ENCODE data around the gene ARFIP1. TPM values are rescaled to one million over a fixed set of nuclear protein-coding genes. Genes with fewer than 3 reads are reported as not detected.
A peak's percentile ranks its signal among the peaks of the same experiment; 100 is the strongest.

Gene ARFIP1
- total and polyA plus RNA-seq, 9 of the 15 experiments (the other 6 are each of a cell fraction or from before 2014, with no cell fraction given), result 14.1 to 25.1 (median 20.9) TPM

DNA sequence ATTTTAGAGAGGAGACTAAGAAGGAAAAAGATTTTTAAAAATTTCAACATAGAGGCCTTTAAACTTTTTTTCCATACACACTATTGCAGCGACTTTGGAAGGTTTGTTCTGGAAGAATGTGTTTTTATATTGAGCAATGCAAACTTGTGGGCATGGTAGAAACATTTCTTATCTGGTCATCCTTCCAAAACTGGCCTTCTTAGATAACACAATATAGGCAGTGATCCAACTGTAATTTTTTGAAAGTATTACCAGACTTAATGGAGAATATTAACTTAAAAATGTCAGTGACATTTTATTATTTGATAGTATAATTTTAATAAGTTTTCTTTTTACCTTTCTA lies 182.0 kb downstream of the ARFIP1 start (continued):
- TF ChIP-seq, protein P1, sequence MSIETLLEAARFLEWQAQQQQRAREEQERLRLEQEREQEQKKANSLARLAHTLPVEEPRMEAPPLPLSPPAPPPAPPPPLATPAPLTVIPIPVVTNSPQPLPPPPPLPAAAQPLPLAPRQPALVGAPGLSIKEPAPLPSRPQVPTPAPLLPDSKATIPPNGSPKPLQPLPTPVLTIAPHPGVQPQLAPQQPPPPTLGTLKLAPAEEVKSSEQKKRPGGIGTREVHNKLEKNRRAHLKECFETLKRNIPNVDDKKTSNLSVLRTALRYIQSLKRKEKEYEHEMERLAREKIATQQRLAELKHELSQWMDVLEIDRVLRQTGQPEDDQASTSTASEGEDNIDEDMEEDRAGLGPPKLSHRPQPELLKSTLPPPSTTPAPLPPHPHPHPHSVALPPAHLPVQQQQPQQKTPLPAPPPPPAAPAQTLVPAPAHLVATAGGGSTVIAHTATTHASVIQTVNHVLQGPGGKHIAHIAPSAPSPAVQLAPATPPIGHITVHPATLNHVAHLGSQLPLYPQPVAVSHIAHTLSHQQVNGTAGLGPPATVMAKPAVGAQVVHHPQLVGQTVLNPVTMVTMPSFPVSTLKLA (conservative IDR thresholded peaks at IDR 0.05), result no peak
- TF ChIP-seq STAT5B (CRISPR knock-in tag; IDR thresholded peaks at IDR 0.05) (no peak), C11orf30 (IDR thresholded peaks at IDR 0.05; ENCODE audit: low read depth) (no peak), ZNF121 (CRISPR knock-in tag; conservative IDR thresholded peaks at IDR 0.05) (no peak), ZNF766 (CRISPR knock-in tag; conservative IDR thresholded peaks at IDR 0.05) (0 out of 2 replicates have a peak, but pooled peaks have one; percentile 33), RBM25 (IDR thresholded peaks at IDR 0.05; ENCODE audit: low read depth, low read length, severe bottlenecking) (no peak), YBX1 (IDR thresholded peaks at IDR 0.05) (no peak), CEBPG (CRISPR knock-in tag; IDR thresholded peaks at IDR 0.05) (no peak), CEBPG (tag; conservative IDR thresholded peaks at IDR 0.05 in 1 of 2, IDR thresholded peaks at IDR 0.05 in 1 of 2) (peak; percentile 47 to 52; a peak in 1 of 4 replicates), NCOR1 (IDR thresholded peaks at IDR 0.05) (peak; percentile 42; the same call in 1 of the 2 replicates), CBX5 (IDR thresholded peaks at IDR 0.05; ENCODE audit: borderline replicate concordance, low read depth) (no peak), GTF2F1 (IDR thresholded peaks at IDR 0.05; ENCODE audit: low read depth, low read length) (no peak), ELF2 (CRISPR knock-in tag; IDR thresholded peaks at IDR 0.05) (no peak), LEF1 (IDR thresholded peaks at IDR 0.05) (no peak), NELFE (IDR thresholded peaks at IDR 0.05; ENCODE audit: insufficient read depth, insufficient read length) (no peak)
- TF ChIP-seq, protein P2, sequence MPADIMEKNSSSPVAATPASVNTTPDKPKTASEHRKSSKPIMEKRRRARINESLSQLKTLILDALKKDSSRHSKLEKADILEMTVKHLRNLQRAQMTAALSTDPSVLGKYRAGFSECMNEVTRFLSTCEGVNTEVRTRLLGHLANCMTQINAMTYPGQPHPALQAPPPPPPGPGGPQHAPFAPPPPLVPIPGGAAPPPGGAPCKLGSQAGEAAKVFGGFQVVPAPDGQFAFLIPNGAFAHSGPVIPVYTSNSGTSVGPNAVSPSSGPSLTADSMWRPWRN (IDR thresholded peaks at IDR 0.05; ENCODE audit: low read depth), result no peak
- TF ChIP-seq, protein P3, sequence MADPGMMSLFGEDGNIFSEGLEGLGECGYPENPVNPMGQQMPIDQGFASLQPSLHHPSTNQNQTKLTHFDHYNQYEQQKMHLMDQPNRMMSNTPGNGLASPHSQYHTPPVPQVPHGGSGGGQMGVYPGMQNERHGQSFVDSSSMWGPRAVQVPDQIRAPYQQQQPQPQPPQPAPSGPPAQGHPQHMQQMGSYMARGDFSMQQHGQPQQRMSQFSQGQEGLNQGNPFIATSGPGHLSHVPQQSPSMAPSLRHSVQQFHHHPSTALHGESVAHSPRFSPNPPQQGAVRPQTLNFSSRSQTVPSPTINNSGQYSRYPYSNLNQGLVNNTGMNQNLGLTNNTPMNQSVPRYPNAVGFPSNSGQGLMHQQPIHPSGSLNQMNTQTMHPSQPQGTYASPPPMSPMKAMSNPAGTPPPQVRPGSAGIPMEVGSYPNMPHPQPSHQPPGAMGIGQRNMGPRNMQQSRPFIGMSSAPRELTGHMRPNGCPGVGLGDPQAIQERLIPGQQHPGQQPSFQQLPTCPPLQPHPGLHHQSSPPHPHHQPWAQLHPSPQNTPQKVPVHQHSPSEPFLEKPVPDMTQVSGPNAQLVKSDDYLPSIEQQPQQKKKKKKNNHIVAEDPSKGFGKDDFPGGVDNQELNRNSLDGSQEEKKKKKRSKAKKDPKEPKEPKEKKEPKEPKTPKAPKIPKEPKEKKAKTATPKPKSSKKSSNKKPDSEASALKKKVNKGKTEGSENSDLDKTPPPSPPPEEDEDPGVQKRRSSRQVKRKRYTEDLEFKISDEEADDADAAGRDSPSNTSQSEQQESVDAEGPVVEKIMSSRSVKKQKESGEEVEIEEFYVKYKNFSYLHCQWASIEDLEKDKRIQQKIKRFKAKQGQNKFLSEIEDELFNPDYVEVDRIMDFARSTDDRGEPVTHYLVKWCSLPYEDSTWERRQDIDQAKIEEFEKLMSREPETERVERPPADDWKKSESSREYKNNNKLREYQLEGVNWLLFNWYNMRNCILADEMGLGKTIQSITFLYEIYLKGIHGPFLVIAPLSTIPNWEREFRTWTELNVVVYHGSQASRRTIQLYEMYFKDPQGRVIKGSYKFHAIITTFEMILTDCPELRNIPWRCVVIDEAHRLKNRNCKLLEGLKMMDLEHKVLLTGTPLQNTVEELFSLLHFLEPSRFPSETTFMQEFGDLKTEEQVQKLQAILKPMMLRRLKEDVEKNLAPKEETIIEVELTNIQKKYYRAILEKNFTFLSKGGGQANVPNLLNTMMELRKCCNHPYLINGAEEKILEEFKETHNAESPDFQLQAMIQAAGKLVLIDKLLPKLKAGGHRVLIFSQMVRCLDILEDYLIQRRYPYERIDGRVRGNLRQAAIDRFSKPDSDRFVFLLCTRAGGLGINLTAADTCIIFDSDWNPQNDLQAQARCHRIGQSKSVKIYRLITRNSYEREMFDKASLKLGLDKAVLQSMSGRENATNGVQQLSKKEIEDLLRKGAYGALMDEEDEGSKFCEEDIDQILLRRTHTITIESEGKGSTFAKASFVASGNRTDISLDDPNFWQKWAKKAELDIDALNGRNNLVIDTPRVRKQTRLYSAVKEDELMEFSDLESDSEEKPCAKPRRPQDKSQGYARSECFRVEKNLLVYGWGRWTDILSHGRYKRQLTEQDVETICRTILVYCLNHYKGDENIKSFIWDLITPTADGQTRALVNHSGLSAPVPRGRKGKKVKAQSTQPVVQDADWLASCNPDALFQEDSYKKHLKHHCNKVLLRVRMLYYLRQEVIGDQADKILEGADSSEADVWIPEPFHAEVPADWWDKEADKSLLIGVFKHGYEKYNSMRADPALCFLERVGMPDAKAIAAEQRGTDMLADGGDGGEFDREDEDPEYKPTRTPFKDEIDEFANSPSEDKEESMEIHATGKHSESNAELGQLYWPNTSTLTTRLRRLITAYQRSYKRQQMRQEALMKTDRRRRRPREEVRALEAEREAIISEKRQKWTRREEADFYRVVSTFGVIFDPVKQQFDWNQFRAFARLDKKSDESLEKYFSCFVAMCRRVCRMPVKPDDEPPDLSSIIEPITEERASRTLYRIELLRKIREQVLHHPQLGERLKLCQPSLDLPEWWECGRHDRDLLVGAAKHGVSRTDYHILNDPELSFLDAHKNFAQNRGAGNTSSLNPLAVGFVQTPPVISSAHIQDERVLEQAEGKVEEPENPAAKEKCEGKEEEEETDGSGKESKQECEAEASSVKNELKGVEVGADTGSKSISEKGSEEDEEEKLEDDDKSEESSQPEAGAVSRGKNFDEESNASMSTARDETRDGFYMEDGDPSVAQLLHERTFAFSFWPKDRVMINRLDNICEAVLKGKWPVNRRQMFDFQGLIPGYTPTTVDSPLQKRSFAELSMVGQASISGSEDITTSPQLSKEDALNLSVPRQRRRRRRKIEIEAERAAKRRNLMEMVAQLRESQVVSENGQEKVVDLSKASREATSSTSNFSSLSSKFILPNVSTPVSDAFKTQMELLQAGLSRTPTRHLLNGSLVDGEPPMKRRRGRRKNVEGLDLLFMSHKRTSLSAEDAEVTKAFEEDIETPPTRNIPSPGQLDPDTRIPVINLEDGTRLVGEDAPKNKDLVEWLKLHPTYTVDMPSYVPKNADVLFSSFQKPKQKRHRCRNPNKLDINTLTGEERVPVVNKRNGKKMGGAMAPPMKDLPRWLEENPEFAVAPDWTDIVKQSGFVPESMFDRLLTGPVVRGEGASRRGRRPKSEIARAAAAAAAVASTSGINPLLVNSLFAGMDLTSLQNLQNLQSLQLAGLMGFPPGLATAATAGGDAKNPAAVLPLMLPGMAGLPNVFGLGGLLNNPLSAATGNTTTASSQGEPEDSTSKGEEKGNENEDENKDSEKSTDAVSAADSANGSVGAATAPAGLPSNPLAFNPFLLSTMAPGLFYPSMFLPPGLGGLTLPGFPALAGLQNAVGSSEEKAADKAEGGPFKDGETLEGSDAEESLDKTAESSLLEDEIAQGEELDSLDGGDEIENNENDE (IDR thresholded peaks at IDR 0.05; ENCODE audit: low read depth, low read length), result no peak
